NCI-H1092 treated with DMSO at 0.1 percent for 48 hours (cell line): ENCODE data around the gene RPRD2.

ENCODE experiments used
- DNase-seq: peaks from one replicate; lab custom pipeline; 2025; lab: John Stamatoyannopoulos, UW

Gene RPRD2

GRCh38 chr1:150514913-150515327 is 151.0 kb downstream of the RPRD2 start:
- DNase-seq = no peak

DNA sequence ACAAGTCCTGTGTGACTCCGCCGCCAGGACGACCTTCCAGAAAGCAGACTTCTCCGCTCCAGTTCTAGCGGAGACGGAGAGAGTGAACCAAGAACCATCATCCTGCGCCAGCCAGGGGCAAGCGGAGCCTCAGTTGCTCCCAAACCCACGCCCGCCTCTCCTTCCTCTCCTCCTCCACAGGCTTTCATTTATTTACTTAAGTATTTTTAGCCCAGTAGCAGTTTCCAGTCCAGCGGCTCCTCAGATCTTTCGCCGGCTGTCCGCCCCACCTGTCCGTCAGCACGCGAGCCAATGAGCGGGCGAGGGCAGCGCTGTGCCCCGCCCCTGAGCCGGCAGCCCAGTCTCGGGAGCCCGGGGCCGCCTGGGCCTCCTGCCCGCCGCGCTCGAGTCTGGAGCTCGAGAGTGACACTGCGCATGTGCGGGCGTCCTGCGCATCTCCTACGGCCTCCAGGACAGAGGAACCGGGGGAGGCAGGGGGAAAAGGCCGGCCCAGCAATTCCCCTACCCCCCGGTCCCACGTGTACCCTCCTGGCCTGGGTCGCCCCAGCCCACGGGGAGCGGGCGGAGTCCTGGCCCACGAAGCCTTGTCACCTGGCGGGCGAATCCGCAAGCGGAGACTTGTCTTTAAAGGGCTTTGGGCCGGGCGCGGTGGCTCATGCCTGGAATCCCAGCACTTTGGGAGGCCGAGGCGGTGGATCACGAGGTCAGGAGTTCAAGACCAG is 151.5 kb downstream of the RPRD2 start, which contains the start of gene FALEC:
Gene FALEC, plus strand, starts transcription at position 425 of the 722 bp plus-strand sequence.
- DNase-seq = peak; percentile 97

- DNase-seq = peak; percentile 36
Measured at GRCh38 chr1:150516050-150516591, 152.2 kb downstream of the RPRD2 start.

DNA sequence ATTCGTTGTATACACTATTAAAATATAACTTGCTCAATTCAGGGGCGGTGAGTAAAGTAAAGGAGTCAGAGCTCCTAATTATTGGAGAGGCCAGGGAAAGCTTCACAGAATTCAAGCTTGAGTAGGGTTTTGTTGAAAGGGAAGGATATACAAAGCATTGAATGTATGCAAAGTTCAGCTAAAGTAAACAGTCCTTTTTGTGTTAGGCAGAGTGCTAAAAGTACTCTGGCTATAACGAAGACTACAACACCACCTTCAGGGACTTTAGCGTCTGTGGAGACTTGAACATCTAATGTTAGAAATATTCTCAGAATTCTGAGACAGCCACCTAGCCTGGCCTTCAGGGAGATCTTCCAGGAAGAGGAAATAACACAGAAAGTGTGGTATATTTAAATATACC is 152.7 kb downstream of the RPRD2 start:
- no peak for DNase-seq

- no peak for DNase-seq
Measured at GRCh38 chr1:150521196-150521968, 157.4 kb downstream of the RPRD2 start.

- no peak for DNase-seq
Measured at GRCh38 chr1:150525348-150525747, 161.4 kb downstream of the RPRD2 start.
